ENCODE results near the gene BCL6B.

DNA sequence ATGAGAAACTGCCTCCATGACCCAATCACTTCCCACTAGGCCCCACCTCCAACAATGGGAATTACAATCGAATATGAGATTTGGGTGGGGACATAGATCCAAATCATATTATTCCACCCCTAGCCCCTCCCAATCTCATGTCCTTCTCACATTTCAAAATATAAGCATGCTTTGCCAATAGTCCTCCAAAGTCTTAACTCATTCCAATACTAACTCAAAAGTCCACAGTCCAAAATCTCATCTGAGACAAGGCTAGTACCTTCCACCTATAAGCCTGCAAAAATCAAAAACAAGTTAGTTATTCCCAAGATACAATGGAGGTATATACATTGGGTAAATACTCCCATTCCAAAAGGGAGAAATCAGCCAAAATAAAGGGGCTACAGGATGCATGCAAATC is 44.3 kb downstream of the BCL6B start:
- TF ChIP-seq, protein P1, sequence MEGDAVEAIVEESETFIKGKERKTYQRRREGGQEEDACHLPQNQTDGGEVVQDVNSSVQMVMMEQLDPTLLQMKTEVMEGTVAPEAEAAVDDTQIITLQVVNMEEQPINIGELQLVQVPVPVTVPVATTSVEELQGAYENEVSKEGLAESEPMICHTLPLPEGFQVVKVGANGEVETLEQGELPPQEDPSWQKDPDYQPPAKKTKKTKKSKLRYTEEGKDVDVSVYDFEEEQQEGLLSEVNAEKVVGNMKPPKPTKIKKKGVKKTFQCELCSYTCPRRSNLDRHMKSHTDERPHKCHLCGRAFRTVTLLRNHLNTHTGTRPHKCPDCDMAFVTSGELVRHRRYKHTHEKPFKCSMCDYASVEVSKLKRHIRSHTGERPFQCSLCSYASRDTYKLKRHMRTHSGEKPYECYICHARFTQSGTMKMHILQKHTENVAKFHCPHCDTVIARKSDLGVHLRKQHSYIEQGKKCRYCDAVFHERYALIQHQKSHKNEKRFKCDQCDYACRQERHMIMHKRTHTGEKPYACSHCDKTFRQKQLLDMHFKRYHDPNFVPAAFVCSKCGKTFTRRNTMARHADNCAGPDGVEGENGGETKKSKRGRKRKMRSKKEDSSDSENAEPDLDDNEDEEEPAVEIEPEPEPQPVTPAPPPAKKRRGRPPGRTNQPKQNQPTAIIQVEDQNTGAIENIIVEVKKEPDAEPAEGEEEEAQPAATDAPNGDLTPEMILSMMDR (IDR thresholded peaks at IDR 0.05; ENCODE audit: low read length) = no peak
- no peak for TF ChIP-seq EZH2 (IDR thresholded peaks at IDR 0.05; ENCODE audit: borderline replicate concordance, low read length)

Measured in OCI-LY1 (cell line).